KMS-11 (cell line): ENCODE results near the gene CBR3.

ENCODE experiments used
- H2AFZ ChIP-seq: fragments of 200-600 bp; sonication (generic); 2 replicates; pipeline ENCODE4 v1.6.1; 2016; ENCODE audit warnings: antibody characterized with exemption, mixed run types, low read depth
- H3K27ac ChIP-seq: fragments of 200-600 bp; sonication (generic); 2 replicates; pipeline ENCODE4 v1.6.1; 2016; ENCODE audit warnings: mild to moderate bottlenecking, mixed run types
- H3K27me3 ChIP-seq: fragments of 200-600 bp; sonication (generic); 2 replicates; pipeline ENCODE4 v1.6.1; 2017; ENCODE audit warnings: mild to moderate bottlenecking, low read depth, mixed run types, moderate library complexity; ENCODE audit not compliant: insufficient read depth
- H3K36me3 ChIP-seq: fragments of 200-600 bp; sonication (generic); 2 replicates; pipeline ENCODE4 v1.6.1; 2017; ENCODE audit warnings: mild to moderate bottlenecking, mixed run types; ENCODE audit not compliant: insufficient read depth
- H3K4me1 ChIP-seq: fragments of 200-600 bp; sonication (generic); 2 replicates; pipeline ENCODE4 v1.6.1; 2016; ENCODE audit warnings: mild to moderate bottlenecking, low read depth, mixed run types; ENCODE audit not compliant: poor library complexity, severe bottlenecking
- H3K4me2 ChIP-seq: fragments of 200-600 bp; sonication (generic); 2 replicates; pipeline ENCODE4 v1.7.0; 2016; ENCODE audit warnings: mild to moderate bottlenecking, mixed run types
- H3K4me3 ChIP-seq: fragments of 200-600 bp; sonication (generic); IDR thresholded peaks from 2 replicates; pipeline ENCODE4 v1.6.1; 2017; ENCODE audit warnings: low read depth, low read length, mixed read lengths; ENCODE audit not compliant: insufficient read depth
- H3K79me2 ChIP-seq: fragments of 200-600 bp; sonication (generic); 2 replicates; pipeline ENCODE4 v1.6.1; 2016; ENCODE audit warnings: low read depth, mixed run types; ENCODE audit not compliant: insufficient read depth
- H3K9ac ChIP-seq: fragments of 200-600 bp; sonication (generic); 2 replicates; pipeline ENCODE4 v1.6.1; 2016; ENCODE audit warnings: mild to moderate bottlenecking, mixed run types
- H4K20me1 ChIP-seq: fragments of 200-600 bp; sonication (generic); 2 replicates; pipeline ENCODE4 v1.6.1; 2016; ENCODE audit warnings: mild to moderate bottlenecking, mixed run types; ENCODE audit not compliant: insufficient read depth
- TF ChIP-seq, protein P1 (sequence below): fragments of 200-600 bp; sonication (generic); conservative IDR thresholded peaks from 2 replicates; pipeline ENCODE4 v1.6.1; 2017; ENCODE audit warnings: low read depth, mild to moderate bottlenecking, antibody characterized with exemption, low read length, moderate library complexity, mixed read lengths

CBR3 gene

DNA sequence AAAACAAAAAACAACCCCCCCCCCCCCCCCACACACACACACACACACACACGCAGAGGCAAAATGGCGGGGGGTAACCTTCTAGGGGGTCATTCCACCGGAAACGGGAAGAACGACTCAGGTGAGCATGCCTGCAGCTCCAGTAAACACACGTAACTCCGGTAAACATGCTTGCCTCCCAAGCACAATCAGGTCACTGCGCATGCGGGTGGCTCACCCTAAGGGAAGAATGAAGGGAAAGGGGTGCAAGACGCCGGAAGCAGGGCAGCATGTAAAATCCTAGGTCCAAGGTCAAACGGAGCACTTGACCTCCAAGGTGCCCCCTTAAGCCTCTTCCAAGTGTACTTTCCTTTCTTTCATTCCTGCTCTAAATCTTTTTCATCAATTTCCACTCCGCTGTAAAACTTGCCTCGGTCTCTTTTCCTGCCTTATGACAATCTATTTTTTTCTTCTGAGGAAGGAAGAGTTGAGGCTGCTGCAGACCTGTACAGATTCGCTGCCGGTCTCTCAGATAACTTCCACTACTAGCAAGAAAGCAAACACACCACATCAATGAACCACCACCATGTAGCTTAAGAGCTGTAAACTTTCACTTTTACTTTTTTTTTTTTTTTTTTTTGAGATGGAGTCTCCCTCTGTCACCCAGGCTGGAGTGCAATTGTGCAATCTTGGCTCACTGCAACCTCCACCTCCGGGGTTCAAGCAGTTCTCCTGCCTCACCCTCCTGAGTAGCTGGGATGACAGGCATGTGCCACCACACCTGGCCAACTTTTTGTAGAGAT lies 21.0 kb upstream of the CBR3 start:
- H3K36me3 ChIP-seq, result no peaks in the 10 kb centered on the region
- no peak overlapping the region for H2AFZ ChIP-seq
- H3K4me3 ChIP-seq, result no peak overlapping the region
- H3K79me2 ChIP-seq, result no peaks in the 10 kb centered on the region
- TF ChIP-seq, protein P1, sequence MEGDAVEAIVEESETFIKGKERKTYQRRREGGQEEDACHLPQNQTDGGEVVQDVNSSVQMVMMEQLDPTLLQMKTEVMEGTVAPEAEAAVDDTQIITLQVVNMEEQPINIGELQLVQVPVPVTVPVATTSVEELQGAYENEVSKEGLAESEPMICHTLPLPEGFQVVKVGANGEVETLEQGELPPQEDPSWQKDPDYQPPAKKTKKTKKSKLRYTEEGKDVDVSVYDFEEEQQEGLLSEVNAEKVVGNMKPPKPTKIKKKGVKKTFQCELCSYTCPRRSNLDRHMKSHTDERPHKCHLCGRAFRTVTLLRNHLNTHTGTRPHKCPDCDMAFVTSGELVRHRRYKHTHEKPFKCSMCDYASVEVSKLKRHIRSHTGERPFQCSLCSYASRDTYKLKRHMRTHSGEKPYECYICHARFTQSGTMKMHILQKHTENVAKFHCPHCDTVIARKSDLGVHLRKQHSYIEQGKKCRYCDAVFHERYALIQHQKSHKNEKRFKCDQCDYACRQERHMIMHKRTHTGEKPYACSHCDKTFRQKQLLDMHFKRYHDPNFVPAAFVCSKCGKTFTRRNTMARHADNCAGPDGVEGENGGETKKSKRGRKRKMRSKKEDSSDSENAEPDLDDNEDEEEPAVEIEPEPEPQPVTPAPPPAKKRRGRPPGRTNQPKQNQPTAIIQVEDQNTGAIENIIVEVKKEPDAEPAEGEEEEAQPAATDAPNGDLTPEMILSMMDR, result no peak
- no peaks in the 10 kb centered on the region for H4K20me1 ChIP-seq
- no peak overlapping the region for H3K27ac ChIP-seq
- no peak overlapping the region for H3K9ac ChIP-seq
- peaks cover 38% of the 10 kb centered on the region for H3K4me1 ChIP-seq
- H3K4me2 ChIP-seq, result no peak overlapping the region; the same call in 1 of the 2 replicates
- no peaks in the 10 kb centered on the region for H3K27me3 ChIP-seq

DNA sequence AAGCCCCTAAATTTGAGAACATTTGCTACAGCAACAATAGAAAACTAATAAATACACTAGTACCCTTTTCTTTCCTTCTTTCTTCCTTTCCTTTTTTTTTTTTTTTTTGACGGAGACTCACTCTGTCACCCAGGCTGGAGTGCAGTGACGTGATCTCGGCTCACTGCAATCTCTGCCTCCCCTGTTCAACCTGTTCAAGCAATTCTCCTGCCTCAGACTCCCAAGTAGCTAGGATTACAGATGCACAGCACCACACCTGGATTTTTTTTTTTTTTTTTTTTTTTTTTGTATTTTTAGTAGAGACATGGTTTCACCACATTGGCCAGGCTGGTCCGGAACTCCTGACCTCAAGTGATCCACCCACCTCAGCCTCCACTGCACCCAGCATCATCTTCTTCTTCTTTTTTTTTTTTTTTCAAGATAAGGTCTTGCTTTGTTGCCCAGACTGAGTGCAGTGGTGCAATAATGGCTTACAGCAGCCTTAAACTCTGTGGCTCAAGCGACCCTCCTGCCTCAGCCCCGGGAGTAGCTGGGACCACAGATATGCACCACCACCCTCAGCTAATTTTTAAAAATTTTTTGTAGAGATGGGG lies 19.6 kb upstream of the CBR3 start:
- no peak overlapping the region for H3K9ac ChIP-seq
- H4K20me1 ChIP-seq, result no peaks in the 10 kb centered on the region
- H2AFZ ChIP-seq, result no peak overlapping the region
- TF ChIP-seq, protein P1, result no peak
- H3K36me3 ChIP-seq, result no peaks in the 10 kb centered on the region
- H3K79me2 ChIP-seq, result no peaks in the 10 kb centered on the region
- H3K4me3 ChIP-seq, result no peak overlapping the region
- H3K27me3 ChIP-seq, result no peaks in the 10 kb centered on the region
- H3K4me2 ChIP-seq, result no peak overlapping the region
- no peak overlapping the region for H3K27ac ChIP-seq
- peaks cover 51% of the 10 kb centered on the region for H3K4me1 ChIP-seq

DNA sequence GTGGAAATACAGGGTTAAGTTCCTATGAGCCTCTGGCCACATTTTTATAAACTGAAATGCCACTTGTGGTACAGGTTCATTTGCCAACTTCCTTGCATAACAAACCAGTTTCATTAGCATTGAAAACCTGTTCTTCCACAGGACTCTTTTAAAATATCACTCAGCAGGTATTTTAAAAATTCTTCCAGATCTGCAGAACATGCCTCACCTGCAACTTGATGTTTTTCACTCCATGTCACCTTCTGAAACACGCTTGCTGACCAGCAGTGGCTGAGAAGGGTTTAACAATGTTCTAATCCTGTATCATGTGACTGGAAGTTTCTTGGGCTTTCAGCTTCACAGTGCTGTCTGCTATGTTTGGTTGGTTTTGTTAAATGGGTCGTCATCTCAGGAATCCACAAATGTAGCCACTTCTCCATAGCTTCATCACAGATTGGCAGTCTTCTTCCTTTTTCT lies 17.6 kb upstream of the CBR3 start:
- Histone ChIP-seq H3K4me1 (peaks cover 61% of the 10 kb centered on the region), H3K4me3 (no peak overlapping the region), H3K9ac (no peak overlapping the region), H3K4me2 (no peak overlapping the region), H3K27me3 (no peaks in the 10 kb centered on the region), H3K36me3 (no peaks in the 10 kb centered on the region), H2AFZ (no peak overlapping the region; the same call in 1 of the 2 replicates), H3K79me2 (no peaks in the 10 kb centered on the region), H4K20me1 (no peaks in the 10 kb centered on the region), H3K27ac (peak overlapping the region; percentile 8; the same call in 1 of the 2 replicates)
- TF ChIP-seq, protein P1, result no peak

DNA sequence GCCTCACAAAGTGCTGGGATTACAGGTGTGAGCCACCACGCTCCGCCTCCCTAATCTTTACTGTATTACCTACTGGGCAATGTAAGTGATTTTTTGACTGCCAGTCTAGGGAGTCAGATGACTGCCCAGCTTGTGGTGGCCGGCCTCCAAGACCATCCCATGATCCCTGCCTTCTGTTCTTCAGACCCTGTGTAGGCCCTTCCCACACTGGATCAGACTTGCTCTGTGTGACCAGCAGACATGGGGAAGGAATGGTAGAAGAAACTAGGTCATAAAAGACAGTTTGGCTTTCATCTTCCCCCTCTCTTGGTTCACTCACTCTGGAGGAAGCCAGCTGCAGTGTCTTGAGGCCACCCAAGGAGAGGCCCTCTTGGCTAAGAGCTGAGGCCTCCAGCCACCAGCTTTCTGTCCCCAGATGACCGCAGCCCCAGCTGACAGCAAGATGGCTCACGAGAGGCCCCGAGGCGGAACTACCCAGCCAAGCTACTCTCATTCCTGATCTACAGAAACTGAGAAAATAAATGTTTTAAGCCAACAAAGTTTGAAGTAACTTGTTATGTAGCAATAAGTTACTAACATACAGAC lies 14.5 kb upstream of the CBR3 start:
- no peak overlapping the region for H3K4me3 ChIP-seq
- peak overlapping the region; percentile 52 for H3K27ac ChIP-seq
- H3K36me3 ChIP-seq, result no peaks in the 10 kb centered on the region
- TF ChIP-seq, protein P1, result no peak
- H2AFZ ChIP-seq, result peak overlapping the region; percentile 8; the same call in 1 of the 2 replicates
- no peaks in the 10 kb centered on the region for H4K20me1 ChIP-seq
- H3K4me2 ChIP-seq, result peak overlapping the region; percentile 4; the same call in 1 of the 2 replicates
- H3K27me3 ChIP-seq, result no peaks in the 10 kb centered on the region
- H3K4me1 ChIP-seq, result peaks cover 55% of the 10 kb centered on the region
- H3K79me2 ChIP-seq, result no peaks in the 10 kb centered on the region
- H3K9ac ChIP-seq, result no peak overlapping the region
